CD4-positive, alpha-beta T cell treated with Interleukin-2 at 100 ng/mL for 4 hours (primary cell): ENCODE results near the gene RASGRF1.

Experiments used
- DNase-seq: peaks from one replicate; pipeline ENCODE4 v3.0.0-alpha.2; 2020; ENCODE audit warnings: low spot score

Gene RASGRF1

GRCh38 chr15:78912316-78912715 lies 178.3 kb downstream of the RASGRF1 start:
- no peak for DNase-seq

- DNase-seq = no peak
Measured at GRCh38 chr15:78910271-78910670, 180.3 kb downstream of the RASGRF1 start.
